ENCODE measurements around the gene COL4A1.

COL4A1 gene

GRCh38 chr13:110220471-110220870, 86.5 kb downstream of the COL4A1 start:
- no peak for DNase-seq (ENCODE audit: low read depth)

DNA sequence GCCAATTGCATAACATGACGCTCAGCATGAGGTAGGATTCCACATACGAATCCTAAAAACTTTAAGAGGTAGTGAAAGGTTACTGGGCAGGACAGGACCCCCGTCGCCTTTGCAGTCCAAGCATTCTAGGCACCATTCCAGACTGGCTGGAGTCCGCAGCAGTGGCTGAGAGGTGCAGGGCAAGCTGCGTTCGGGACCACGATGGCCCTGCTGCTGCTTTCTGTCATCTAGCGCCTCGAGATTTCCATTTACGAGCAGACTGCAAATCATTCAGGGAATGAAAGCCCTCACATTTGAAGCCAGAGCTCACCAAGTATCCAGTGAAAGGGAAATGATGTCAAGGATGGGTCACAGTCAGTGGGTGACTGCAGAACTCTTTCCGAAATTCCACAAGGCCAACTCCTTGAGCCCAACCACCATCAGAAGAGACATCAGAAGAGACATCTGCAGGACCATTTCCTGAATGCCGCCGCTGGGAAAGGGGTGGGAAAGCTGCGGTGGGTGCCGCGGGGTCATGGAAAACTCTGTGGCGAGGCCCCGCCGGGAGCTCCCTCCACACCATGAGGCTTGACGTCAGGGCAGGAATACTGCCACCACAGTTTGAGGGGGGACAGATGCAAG, 88.3 kb downstream of the COL4A1 start:
- DNase-seq (ENCODE audit: low read depth), result no peak

DNA sequence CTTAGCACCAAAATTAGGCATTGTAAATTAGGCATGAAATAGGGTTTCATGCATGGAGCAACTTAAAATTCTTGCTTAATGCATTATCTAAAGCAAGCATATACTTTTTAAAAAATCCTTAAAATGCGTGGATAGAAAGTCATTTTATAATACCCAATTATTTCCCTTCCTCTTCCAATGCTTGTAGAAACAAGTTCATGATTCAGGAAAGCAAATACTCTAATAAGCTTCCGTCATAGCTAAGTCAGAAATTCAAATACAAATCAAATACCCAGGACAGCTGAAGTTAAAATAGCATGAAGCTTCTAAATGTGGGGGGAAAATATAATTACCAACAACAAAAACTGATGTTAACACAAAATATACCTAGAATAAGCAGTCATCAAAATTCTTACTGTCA, 89.1 kb downstream of the COL4A1 start:
- no peak for DNase-seq (ENCODE audit: low read depth)

DNA sequence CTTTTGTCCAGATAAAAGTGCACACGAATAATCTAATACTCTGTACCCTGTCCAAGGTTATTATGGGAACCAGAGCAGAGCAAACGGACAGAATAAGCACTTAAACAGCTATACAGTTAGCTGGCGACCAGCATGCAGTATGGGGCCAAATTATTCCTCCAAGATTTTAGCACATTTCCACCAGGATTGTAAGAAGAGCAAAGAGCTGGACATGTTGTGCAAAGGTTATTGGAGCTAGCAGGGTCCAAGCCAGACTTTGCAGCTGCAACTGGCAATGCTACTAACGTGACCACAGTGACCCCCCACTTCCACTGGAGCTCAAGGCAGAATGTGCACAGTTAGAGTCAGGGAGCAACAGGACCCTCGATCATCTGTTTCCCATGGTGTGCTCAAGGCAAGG, 89.9 kb downstream of the COL4A1 start:
- no peak for DNase-seq (ENCODE audit: low read depth)

DNA sequence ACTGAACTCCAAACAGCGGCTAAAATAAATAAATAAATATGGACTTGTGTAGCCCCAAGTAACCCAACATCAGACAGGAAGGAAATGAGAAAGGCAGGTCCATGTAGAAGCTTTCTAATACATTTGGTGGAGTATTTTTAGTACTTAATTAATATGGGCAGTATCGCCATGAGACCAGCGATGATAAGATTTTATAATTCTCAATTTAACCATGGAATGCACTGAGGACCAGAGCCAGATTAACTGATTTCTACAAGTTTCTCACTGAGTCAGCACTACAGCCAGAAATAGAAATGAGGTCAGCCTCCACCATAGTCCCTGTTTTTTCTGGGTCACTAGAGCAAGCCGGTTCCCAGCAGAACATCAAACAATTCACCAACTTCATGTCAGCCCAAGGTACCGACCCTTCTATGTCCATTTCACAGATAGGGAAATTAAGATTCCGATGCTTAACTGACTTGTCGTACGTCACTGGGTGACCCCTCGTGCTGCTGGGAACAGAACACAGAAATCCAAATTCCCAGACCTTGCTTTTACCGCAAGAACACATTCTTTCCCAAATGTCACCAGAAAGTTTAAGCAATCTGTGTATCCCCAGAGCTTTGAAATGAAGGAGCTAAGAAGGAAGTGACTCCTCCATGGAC, 90.4 kb downstream of the COL4A1 start:
- DNase-seq (ENCODE audit: low read depth), result no peak

DNA sequence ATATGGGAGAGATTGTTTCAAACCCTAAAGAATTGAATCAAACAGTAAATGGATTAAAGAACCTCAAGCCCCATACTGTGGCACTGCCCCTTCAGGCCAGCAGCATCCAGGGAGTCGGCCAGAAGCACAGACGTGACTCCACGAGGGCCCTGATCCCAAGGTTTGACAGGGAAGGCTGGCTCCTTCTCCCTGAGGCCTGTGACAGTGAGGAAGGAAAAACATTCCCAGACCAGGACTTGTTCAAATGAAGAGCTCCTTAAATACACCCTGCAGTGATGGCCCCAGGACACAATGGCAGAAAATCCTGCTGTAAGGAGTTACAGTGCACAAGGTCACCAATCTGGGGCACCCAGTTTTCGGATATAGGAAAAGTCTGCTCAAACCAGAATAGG, 91.0 kb downstream of the COL4A1 start:
- DNase-seq (ENCODE audit: low read depth), result no peak

- DNase-seq (ENCODE audit: low read depth), result no peak
Measured at GRCh38 chr13:110215606-110216005, 91.4 kb downstream of the COL4A1 start.

- DNase-seq (ENCODE audit: low read depth), result no peak
Measured at GRCh38 chr13:110214637-110215036, 92.3 kb downstream of the COL4A1 start.

- no peak for DNase-seq (ENCODE audit: low read depth)
Measured at GRCh38 chr13:110213461-110214074, 93.4 kb downstream of the COL4A1 start.

DNA sequence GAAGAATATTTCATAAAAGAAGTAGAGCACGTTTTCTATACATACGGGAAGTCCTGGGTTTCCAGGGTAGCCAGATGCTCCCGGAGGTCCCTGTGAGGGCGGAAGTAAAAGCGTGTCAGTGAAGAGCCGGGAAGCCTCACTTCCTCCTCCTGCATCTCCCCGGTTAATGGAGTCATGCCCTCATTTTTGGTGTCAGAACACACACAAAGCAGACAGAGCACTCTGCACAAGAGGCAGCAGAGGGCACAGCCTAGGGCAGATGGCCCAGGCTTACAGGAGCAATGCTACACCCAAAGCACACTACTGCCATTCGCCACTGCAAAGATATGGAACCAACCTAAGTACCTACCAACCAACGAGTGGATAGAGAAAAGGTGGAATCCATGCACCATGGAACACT, 94.4 kb downstream of the COL4A1 start:
- DNase-seq (ENCODE audit: low read depth), result no peak

- DNase-seq (ENCODE audit: low read depth), result no peak
Measured at GRCh38 chr13:110211735-110212134, 95.2 kb downstream of the COL4A1 start.

GRCh38 chr13:110211046-110211445, 95.9 kb downstream of the COL4A1 start:
- DNase-seq (ENCODE audit: low read depth), result no peak

- DNase-seq (ENCODE audit: low read depth), result no peak
Measured at GRCh38 chr13:110210604-110210985, 96.4 kb downstream of the COL4A1 start.

GRCh38 chr13:110209950-110210603, 96.9 kb downstream of the COL4A1 start:
- no peak for DNase-seq (ENCODE audit: low read depth)

DNA sequence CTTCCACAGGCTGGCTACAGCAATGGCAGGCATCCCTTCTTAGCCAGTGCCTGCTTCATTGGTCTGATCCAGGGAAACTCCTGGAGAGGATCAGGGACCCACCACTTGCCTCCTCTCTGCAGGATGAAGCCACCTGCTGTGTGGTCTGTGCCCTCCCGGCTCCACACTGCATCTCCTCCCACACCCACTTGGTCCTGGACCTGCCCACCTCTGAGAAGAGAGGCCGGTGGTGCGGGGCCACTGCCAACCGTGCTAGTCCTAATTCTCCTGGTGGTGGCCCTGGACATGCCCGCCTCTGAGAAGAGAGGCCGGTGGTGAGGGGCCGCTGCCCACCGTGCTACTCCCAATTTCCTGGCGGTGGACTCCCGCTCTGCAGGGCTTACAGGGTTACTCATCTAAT, 98.8 kb downstream of the COL4A1 start:
- no peak for DNase-seq (ENCODE audit: low read depth)

GRCh38 chr13:110206996-110207395, 100.0 kb downstream of the COL4A1 start:
- DNase-seq (ENCODE audit: low read depth), result no peak

DNA sequence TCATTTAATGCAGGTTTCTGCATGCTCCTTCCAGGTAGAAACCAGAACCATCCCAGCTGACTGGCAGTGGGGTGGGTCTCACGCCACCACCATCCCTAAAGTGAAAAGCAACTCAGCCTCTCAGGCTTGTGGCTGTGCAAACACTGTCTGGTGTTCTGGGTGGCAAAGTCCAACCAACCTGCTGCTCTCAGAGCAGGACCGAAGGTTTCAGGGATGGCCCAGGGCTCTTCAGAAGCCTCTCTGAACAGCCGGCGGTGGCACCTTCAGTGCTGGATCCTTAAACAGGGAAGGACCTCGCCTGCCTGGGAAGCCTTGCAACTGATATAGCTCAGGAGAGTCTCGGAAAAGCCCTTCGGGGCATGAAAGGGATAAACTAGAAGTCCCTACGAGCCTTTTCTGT, 100.8 kb downstream of the COL4A1 start:
- DNase-seq (ENCODE audit: low read depth), result no peak

DNA sequence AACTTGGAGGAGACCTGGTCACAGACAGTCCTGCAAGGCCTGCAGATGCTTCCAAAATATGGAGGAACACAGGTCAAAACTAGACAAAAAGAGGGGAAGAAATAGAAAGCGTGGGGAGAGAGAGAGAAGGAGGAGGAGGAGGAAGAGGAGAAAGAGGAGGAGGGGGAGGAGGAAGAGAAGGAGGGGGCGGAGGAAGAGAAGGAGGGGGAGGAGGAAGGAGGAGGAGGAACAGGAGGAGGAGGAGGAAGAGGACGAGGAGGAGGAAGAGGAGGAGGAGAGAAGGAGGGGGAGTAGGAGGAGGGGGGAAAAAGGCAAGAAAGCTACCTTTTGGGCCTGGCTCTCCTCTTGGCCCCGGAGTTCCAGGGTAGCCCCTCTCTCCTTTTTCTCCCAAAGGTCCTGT, 105.8 kb downstream of the COL4A1 start:
- no peak for DNase-seq (ENCODE audit: low read depth)

DNA sequence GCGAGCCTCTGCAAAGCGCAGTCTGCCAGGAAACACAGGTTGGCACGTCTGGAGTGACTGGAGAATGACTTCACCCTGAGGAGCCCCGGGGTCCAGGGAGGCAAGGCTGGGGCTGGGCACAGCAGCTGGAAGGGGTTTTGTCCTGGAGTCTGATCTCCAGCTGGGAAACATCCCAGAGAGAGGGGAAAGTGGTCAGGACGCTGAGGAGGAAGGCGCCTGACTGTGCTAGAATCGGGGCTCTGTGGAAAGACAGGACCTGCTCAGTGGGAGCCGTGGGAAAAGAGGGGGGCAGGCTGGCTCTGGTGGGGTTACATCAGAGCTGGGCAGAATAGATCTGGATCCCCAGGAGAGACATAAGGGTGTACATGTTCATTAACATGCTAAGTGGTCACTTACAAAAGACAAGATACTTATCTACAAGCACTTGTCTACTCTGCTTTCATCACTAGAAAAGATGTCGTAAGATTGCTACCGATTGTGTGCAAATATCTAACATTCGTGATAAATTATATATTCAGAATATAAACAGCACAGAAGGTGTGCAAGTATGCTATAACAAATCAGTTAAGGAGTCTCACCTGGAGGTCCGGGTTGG, 106.6 kb downstream of the COL4A1 start:
- DNase-seq (ENCODE audit: low read depth), result no peak

GRCh38 chr13:110199046-110199831, 107.7 kb downstream of the COL4A1 start:
- DNase-seq (ENCODE audit: low read depth), result no peak

DNA sequence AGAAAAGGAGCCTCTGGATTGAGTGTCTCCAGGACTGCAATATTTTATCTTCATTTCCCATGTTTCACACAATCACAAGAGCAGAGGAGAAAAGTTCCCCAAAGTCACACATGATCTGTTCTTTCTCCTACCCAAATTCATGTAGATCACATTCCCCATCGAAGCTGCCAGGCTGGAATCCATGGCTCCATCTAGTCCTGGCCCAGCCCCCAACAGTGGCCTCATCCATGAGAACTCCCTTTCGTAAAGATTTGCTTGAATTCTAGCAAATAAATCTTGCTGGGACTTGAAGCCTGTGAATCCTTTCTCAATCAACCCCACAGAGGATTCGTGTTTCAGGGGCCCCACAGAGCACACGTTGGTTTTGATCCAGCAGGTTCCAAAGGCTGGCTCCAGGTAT, 109.5 kb downstream of the COL4A1 start:
- no peak for DNase-seq (ENCODE audit: low read depth)

GRCh38 chr13:110197026-110197425, 109.9 kb downstream of the COL4A1 start:
- no peak for DNase-seq (ENCODE audit: low read depth)
